GM11168 (cell line): ENCODE results near the gene BARX1.
"Not testable (repeated sequence)": the region's sequence is repeated elsewhere in the genome, so short reads cannot be mapped to it uniquely, and the experiment has no call there.

Experiments used
- in situ Hi-C: fragments of 300-500 bp; cut with MboI; formaldehyde crosslinking; loops from one replicate; pipeline ENCODE4 v1.12.0; 2022; ENCODE audit warnings: low sequenced_read_pairs; ENCODE audit not compliant: unreplicated experiment

The BARX1 gene

GRCh38 chr9:93955111-93955980, at the start of gene BARX1:
Gene BARX1 (minus strand): TSS chr9:93955355. CDS start chr9:93955146, 209 bp downstream.
- in situ Hi-C loops: no loop called here

- in situ Hi-C loops: no loop called here
Measured at GRCh38 chr9:94002316-94003140, 47.4 kb upstream of the BARX1 start.

DNA sequence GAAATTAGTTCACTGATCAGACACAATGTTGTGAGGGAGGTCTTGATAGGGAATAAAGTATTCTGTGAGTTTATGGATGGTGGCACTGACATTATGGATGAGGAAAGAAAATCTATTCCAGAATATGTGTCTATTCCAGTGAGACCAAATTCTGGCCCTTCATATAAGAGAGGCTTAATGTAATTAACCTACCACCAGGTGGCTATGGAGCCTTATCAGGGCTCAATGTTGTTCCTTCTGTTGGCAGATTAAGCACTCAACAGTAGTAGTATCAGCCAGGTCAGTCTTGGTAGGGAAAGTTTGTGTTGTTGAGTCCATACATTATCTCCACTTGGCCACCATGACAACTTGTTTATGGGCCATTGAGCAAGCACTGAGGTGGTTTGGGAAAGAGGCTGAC, 41.7 kb upstream of the BARX1 start:
- in situ Hi-C loops: no loop called here

GRCh38 chr9:93996367-93996766, 41.2 kb upstream of the BARX1 start:
- in situ Hi-C loops: no loop called here

- in situ Hi-C loops: no loop called here
Measured at GRCh38 chr9:93994545-93994944, 39.4 kb upstream of the BARX1 start.

DNA sequence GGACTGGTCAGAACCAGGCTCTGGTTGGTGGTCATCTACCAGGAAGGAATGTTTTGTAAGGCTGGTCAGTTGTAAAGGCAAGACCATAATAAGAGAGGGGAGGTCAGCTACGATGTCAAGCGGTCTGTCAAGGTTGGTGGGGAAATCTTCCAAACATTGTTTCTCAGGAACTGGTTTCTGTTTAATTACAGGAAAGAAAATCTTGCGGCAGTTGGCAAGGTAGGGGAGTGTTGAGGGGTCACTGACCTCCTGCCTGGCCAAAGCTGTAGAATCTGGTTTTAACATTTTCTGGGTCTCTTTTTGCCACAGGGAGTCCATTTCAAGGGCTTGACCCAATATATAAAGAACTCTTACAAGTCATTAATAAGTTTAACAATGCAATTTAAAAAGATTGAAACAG, 39.0 kb upstream of the BARX1 start:
- in situ Hi-C loops: no loop called here

GRCh38 chr9:93992830-93993229, 37.7 kb upstream of the BARX1 start:
- in situ Hi-C loops: no loop called here

GRCh38 chr9:93990448-93990847, 35.3 kb upstream of the BARX1 start:
- in situ Hi-C loops: no loop called here

GRCh38 chr9:93988056-93988455, 32.9 kb upstream of the BARX1 start:
- in situ Hi-C loops: no loop called here

DNA sequence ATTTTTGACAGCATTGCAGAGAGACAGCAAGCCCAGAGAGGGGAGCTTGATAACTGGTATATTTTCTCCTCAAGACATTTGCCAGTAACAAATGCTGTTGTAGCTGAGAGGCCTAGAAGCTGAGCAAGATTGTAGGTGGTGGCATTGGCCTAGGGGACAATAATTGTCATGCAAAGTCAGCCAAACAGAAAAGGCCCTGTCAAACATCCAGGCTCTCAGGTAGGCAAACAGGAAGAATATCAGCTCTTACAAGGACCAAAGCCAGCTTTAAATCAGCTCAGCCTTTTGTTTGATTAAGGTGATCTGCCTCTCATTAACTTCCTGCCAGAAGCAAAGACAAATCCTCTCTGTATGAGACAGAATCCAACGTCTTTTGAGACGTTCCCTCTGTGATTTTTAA, 29.7 kb upstream of the BARX1 start:
- in situ Hi-C loops: no loop called here

- in situ Hi-C loops: no loop called here
Measured at GRCh38 chr9:93983875-93984274, 28.7 kb upstream of the BARX1 start.

DNA sequence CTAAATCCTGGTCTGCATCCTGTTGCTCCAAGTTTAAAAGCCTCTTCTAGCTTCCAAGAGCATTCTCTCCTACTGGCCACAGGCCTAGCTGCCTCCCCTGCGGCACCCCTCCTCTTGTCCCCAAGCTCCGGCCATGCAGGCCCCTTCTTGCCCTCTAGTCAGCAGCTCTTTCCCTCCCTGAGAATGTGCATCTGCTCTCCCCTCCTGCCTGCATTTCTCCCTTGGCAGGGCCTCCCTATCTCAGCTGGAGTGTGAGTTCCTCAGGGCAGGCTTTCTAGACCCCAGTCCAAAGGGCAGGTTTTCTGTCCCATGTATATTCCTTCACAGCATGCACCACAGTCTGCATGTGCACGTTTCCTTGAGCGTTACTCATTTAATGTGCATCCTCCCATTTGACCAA, 24.6 kb upstream of the BARX1 start:
- in situ Hi-C loops: no loop called here

DNA sequence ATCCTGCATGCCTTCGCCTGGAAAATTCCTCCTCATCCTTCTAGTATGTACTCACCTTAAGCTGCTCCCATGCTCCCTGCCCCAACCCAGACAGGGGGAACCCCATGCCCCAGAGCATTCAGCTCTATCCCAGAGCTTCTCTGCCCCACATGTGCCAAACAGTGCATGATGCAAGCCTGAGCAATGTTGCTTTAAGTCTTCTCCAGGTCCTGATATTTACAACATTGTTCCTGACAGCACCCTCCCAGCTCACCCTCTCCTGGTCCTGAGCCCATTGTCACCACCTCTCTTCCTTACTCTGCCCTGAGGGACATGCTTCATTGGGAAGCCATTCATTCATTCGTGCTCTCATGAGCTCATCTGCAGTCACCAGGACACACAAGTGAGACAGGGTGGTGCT, 23.4 kb upstream of the BARX1 start:
- in situ Hi-C loops: no loop called here

DNA sequence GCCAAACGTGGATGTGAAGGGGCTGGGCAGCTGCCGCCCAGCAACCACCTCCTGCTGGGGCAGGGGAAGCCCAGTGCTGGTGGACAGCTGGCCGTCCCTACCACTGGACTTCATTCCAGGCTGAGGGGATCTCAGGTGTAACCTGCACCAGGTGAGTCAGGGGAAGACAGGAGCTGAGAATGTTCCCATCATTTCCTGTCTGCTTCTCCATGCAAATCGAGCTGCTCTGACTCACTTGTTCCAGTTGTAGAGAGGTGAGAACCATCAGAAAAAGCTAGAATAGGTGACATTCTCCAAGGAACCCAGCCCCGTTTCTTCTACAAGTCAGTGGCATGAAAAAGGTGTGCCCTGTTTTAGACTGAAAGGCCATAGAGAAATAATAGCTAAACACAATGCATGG, 21.8 kb upstream of the BARX1 start:
- in situ Hi-C loops: no loop called here

DNA sequence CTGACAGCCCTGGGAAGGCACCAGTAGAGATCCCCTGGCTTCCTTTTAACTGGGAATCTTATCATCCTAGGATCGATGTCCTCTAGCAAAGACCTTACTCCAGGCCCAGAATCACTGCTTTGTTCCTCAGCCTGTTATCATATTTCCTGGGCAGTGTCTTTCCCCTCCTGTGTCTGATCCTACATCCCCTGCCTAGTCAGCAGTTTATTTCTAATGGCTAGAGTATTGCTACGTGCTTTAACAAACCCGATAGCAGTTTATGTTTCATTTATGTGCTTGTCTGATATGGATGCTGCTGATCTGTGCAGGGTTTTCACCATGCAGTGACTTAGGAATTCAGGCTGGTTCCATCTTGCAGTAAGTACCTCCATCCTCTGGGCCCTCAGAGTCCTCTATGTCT, 20.9 kb upstream of the BARX1 start:
- in situ Hi-C loops: no loop called here

- in situ Hi-C loops: no loop called here
Measured at GRCh38 chr9:93975262-93975661, 20.1 kb upstream of the BARX1 start.

DNA sequence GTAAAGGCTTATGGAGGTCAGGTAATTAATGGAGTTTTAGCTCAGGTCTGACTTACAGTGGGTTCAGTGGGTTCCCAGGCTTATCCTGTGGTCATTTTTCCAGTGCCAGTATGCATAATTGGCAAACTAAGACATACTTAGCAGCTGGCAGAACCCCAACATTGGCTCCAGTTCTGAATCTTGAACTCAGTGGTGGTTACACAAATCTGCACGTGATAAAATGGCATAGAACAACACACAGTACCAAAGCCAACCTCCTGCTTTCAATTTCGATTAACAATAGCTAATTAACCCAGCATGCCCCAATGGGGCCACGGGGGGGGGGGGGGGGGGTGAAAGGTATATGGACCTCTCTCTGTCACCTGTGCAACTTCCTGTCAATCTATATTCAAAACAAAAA, 19.0 kb upstream of the BARX1 start:
- in situ Hi-C loops: no loop called here

DNA sequence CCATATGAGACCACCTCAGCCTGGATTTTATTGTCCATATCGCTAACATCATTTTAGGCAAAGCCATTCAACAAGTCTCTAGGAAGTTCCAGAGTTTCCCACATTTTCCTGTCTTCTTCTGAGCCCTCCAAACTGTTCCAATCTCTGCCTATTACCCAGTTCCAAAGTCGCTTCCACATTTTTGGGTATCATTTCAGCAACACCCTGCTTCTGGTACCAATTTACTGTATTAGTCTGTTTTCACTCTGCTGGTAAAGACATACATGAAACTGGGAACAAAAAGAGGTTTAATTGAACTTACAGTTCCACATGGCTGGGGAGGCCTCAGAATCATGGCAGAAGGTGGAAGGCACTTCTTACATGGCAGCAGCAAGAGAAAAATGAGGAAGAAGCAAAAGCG, 17.5 kb upstream of the BARX1 start:
- in situ Hi-C loops: not testable (repeated sequence)

GRCh38 chr9:93969328-93969661, 14.1 kb upstream of the BARX1 start:
- in situ Hi-C loops: no loop called here

DNA sequence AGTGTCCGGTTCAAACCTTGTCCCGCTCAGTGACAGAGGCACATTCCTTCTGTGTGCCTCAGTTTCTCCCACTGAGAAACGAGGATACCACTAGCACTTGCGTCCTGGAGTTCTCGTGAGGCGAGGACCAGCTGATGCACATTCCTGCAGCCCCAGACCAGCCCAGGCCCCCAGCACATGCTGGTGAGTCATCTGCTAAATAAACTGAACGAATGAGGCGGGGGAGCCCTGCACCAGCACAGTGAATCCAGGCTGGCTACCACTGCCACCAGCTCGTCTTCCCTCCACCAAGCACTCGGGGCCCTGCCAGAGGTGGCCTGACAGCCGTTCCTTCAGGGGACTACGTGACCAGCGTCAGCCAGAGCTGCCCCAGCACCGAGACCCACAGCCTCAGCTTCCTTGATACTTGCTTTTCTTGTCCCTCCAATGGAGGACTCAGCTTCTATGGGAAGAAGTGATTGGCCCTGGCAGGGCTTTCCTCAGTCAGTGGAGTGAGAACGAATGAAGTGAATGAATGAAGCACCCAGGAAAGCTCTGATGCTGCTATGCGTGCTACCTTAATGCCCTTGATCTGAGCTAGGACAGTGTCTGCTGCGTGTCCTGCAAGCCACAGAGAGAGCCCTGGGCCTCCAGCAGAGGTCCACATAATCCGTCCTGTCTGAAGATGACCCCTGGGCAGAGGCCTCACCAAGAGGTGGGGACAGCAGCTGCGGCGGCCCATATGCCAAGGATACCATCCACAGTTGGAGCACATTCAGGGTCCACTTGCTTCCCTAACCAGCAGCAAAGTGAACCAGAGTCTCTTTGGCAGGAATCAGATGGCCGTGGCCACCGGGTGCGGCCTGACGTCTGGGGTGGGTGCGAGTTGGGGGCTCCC, 13.5 kb upstream of the BARX1 start:
- in situ Hi-C loops: no loop called here
